Skin epidermis (tissue), 12 donors: ENCODE measurements around the gene MAML1.

Experiments
- H3K27ac ChIP-seq, 21 experiments: fragments of 200-600 bp; sonication (generic) in 11 of 21; one replicate each; pipeline ENCODE4 v1.5.0; 2020; ENCODE audit warnings: mild to moderate bottlenecking in 3 of 21, inconsistent platforms in 2 of 21, moderate library complexity in 2 of 21
- H3K4me3 ChIP-seq, 7 experiments: fragments of 200-600 bp; sonication (generic) in 2 of 7; one replicate each; pipeline ENCODE4 v1.5.0; 2020; ENCODE audit warnings: inconsistent platforms in 2 of 7, mild to moderate bottlenecking in 2 of 7, moderate library complexity in 1 of 7

Gene MAML1

GRCh38 chr5:179817470-179817840 lies 84.8 kb downstream of the MAML1 start:
- Histone ChIP-seq H3K4me3 (peak overlapping the region in 6 of 7 experiments; percentile 23 to 50 (median 39)), H3K27ac (peak overlapping the region in 16 of 21 experiments; percentile 9 to 99 (median 62))

GRCh38 chr5:179817890-179818745 lies 85.5 kb downstream of the MAML1 start:
- Histone ChIP-seq H3K27ac (peak overlapping the region in 20 of 21 experiments; percentile 88 to 100 (median 98)), H3K4me3 (peak overlapping the region; percentile 9 to 100 (median 95))

DNA sequence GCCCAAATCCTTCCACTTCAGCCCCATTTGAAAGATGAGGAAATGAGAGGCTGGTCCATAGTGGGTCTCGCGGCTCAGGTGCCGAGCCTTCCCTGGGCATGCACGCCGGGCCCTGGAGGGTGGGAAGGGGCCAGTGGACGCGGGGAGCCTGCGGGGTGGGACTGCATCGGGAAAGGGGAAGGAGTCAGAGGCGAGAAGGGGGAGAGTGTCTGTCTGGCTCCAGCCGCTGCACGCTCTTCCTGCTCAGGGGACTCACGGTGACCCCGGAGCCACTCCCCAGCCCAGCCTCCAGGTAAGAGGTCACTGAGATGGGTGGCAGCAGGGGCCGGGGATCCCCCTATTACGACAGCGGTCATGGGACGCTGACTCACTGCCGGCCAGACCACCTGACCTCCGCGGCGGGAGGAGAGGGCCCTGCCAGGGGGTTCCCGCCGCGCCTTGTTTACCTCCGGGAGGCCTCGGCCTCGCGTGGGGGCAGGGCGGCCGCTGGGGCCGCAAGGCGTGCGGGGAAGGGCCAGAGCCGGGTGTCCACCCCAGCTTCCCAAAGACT lies 86.2 kb downstream of the MAML1 start:
- H3K4me3 ChIP-seq, result peak overlapping the region; percentile 9 to 100 (median 95)

DNA sequence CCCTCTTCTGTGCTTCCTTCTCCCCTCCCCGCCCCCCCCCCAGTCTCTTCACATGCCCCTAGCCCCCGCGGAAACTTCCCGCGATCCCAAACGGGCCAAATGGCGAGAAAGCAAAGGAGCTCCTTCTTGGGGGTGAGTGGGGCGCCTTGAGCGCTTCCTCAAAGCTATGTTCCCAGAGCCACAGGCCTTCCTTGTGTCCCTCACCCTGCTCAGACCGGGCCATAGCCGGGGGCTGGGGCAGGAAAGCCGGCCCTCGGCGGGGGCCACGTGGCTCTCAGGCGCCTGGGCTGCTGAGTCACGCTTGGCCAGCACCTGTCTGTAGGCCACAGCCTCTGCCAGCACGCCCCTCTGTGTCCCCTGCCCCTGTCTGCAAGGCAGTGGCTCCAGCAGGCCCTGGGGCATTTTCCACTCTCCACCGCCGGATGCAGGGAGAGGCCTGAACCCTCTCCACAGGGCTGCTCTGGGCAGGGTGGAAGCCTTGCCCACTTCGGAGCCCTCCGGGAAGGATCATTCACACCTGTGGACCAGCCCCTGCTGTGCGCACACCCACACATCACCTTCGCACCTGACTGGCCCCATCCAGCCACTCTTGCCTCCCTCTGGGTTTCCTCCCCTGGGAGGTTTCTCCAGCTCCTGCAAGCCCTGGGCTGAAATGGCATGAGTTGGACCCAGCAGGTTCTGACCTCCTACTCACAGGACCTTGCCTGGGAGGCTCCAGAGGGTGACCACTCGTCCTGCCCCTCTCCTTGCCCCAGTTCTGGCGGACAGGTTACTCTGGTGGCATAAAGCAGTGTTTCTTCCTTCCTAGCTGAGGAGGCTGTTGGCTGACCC lies 86.9 kb downstream of the MAML1 start:
- peak overlapping the region; percentile 68 to 100 (median 97) for H3K27ac ChIP-seq
- H3K4me3 ChIP-seq, result peak overlapping the region; percentile 9 to 100 (median 96)

More for the DNA sequence above, 86.2 kb downstream of the MAML1 start:
- H3K27ac ChIP-seq, result peak overlapping the region; percentile 68 to 100 (median 97)

- peak overlapping the region; percentile 64 to 100 (median 99) for H3K4me3 ChIP-seq
- H3K27ac ChIP-seq, result peak overlapping the region; percentile 68 to 100 (median 97)
These were observed 87.5 kb downstream of the MAML1 start for GRCh38 chr5:179820127-179820482.

- H3K27ac ChIP-seq, result peak within 1 kb of the TSS; percentile 88 to 100 (median 97)
- H3K4me3 ChIP-seq, result peak within 1 kb of the TSS; percentile 64 to 100 (median 99)
These were observed 88.1 kb downstream of the MAML1 start, which contains the start of gene SQSTM1 for GRCh38 chr5:179820483-179821297. Gene SQSTM1 (plus strand): TSS chr5:179820905. CDS start chr5:179820937, 32 bp downstream.

GRCh38 chr5:179821298-179822058 lies 88.9 kb downstream of the MAML1 start:
- Histone ChIP-seq H3K4me3 (peak overlapping the region; percentile 64 to 100 (median 99)), H3K27ac (peak overlapping the region; percentile 88 to 100 (median 97))

DNA sequence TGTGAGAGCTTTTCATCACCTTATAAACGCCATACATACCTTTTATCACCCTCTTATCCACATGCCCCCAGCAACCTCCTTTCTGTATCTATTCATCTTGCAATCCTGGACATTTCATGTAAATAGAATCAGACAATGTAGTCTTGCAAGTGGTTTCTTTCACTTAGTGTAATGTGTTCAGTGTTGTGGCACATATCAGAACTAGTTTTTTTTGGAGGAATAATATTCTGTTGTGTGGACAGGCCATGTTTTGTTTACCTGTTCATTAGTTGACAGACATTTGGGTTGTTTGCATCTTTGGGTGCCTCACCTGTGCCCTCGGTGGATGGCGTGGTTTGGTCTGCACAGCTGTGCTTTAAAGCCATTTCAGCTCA lies 89.4 kb downstream of the MAML1 start:
- peak overlapping the region in 9 of 21 experiments; percentile 39 to 100 (median 96) for H3K27ac ChIP-seq
- peak overlapping the region; percentile 64 to 100 (median 99) for H3K4me3 ChIP-seq

DNA sequence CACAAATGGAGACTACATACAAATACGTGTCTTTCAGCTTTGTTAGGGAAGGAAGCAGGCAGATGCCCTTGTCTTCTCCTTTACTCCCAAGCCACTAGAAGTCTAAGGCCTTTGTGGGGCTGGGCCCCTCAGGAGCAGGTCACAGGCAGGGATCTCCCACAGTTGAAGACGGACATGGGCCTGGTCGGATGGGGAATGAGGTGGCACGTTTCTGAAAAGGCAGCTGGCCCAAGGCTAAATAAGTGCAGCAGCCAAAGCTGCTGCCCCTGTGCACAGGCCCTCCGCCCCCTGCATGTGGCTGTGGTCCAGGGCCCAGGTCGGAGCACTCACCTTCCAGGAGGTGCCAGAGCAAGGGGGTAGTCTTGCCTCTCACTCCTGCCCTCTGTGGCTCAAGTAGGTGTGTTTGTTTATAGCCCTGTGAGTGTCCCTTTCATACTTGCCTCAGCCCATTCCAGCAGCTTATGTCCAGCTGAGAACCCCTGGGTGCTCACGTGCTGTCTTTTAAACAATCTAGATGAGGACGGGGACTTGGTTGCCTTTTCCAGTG lies 89.9 kb downstream of the MAML1 start:
- peak overlapping the region; percentile 64 to 100 (median 99) for H3K4me3 ChIP-seq
- H3K27ac ChIP-seq, result peak overlapping the region in 8 of 21 experiments; percentile 24 to 100 (median 70)

DNA sequence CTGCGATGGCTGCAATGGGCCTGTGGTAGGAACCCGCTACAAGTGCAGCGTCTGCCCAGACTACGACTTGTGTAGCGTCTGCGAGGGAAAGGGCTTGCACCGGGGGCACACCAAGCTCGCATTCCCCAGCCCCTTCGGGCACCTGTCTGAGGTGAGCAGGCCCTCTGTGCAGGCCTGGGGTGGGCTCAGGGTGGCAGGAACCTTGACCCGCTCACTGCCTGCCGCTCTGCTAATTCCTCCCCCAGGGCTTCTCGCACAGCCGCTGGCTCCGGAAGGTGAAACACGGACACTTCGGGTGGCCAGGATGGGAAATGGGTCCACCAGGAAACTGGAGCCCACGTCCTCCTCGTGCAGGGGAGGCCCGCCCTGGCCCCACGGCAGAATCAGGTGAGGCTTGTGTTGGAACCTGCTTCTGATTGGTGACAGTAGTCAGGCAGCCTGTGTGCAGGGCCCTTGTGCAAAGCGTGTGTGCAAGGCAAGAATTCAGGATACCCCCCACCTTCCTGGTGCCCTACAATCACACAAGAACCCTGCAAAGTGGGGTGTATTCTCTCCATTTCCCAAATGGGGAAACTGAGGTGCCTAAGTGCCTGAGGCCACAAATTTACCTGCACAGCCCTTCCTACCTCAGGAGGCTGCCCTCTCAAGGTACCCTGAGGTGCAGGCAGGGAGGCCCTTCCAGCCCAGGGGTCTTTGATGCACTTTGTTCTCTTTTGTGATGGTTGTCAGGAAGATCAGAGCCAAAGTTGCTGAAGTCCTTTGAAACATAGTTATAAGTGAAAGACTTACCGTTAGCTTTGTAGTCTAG lies 91.5 kb downstream of the MAML1 start:
- Histone ChIP-seq H3K4me3 (no peak overlapping the region), H3K27ac (peak overlapping the region in 1 of 21 experiments; percentile 44)

DNA sequence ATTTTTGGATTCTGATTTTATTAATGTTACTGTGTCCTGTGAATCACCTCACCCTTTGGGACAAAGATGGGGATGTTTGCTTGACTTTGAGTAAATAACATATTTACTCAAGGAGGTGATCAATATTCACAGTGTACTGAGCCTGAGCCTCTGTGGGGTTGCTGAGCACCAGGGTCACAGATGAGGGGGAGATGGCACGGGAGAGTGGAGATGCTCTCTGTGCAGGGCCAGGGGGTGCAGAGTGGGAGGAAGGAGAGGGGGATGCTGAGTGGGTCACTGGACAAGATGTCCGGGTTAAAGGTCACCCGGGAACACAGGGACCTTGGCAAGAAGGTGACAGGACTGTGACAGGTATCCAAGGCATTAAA lies 92.1 kb downstream of the MAML1 start:
- Histone ChIP-seq H3K4me3 (no peak overlapping the region), H3K27ac (no peak overlapping the region)

DNA sequence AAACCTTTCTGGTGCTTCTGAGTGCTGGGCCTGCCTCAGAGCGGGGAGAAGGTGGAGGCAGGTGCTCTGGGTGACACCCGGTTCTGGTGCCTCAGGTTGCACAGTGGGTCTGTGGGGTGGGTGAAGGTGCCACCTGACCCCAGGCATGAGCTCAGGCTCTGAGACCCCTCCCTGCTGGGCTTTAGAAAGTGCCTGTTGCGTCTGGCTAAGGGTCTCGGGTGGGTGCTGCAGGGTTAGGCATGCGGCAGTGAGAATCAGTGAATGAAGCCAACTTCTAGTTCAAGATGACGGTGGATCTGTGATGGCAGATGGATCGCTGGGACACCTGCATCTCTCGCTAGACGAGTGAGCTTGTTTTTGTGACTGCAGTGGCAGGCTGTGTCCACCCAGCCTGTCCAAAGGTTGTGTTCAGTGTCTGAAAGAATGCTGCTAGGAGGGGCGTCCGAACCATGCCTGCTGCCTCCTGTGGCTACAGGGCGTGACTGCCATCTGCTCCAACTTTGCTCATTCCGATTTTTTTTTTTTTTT lies 93.1 kb downstream of the MAML1 start:
- Histone ChIP-seq H3K4me3 (no peak overlapping the region), H3K27ac (no peak overlapping the region)
